ENCODE data around the gene DHRS3.

- no peak for TF ChIP-seq POLR2AphosphoS5 (IDR thresholded peaks at IDR 0.05; ENCODE audit: low read depth, low read length)
- TF ChIP-seq REST (IDR thresholded peaks at IDR 0.05; ENCODE audit: insufficient read depth in 1 of 2, low read depth in 2 of 2, low read length in 2 of 2), result no peak
- TF ChIP-seq SIN3A (IDR thresholded peaks at IDR 0.05; ENCODE audit: borderline replicate concordance, insufficient read depth, low read length), result no peak
- TF ChIP-seq TAF1 (IDR thresholded peaks at IDR 0.05; ENCODE audit: borderline replicate concordance, insufficient read depth, low read length), result no peak
Observed at GRCh38 chr1:12593621-12594066, 24.4 kb downstream of the DHRS3 start.
